K562 (cell line): ENCODE results near the gene EPHB2.

Experiments used
- ATF4 ChIP-seq: fragments of 450-650 bp; formaldehyde crosslinking; IDR thresholded peaks from 2 replicates; pipeline ENCODE4 v1.4.0; 2022; ENCODE audit warnings: mild to moderate bottlenecking, moderate library complexity
- CEBPZ ChIP-seq: fragments of 150-350 bp; IDR thresholded peaks from 2 replicates; pipeline ENCODE4 v1.6.1; 2014; ENCODE audit warnings: low read depth, mild to moderate bottlenecking, low read length, borderline replicate concordance
- FOXA1 ChIP-seq: fragments of 450-650 bp; IDR thresholded peaks from 2 replicates; pipeline ENCODE4 v1.6.1; 2016; ENCODE audit warnings: mild to moderate bottlenecking, borderline replicate concordance
- MXI1 ChIP-seq: IDR thresholded peaks from 2 replicates; pipeline ENCODE4 v1.6.1; 2011; ENCODE audit warnings: low read depth, mild to moderate bottlenecking, improper control_type of control experiment, low read length
- POLR2A ChIP-seq: fragments of 450-650 bp; conservative IDR thresholded peaks from 2 replicates; pipeline ENCODE4 v1.6.1; 2016

DNA sequence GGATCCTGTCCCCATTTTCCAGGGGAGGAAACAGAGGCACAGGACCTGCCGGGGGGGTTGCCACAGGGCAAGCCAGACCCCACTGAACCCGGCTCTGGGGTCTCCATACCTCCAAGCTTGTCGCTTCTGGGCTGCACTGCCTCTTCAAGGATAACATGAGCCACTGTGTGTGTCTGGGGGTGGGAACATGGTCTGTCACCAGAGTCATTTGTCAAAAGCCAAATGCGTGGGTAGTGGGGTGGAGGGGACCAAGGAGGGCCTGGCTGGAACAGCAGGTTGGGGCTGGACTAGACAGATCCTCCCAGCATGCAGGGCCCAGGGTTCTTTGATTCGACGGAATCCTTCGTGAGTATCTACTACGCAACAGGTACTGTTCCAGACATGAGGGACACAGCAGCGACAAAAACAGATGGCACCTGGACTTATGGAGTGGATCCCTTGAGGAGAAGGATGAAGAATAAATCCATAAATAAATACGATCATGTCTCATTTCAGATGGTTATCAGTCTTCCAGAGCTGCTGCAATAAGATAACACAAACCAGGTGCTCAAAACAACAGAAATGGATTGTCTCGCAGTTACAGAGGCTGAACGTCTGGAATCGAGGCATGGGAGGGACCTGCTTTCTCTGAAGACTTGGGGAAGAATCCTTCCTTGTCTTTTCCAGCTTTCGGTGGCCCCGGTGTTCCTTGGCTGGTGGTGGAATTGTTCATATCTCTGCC lies 28.9 kb upstream of the EPHB2 start:
- TF ChIP-seq POLR2A (no peak), CEBPZ (no peak), ATF4 (CRISPR knock-in tag) (no peak), FOXA1 (no peak), MXI1 (no peak)
